HEK293 (cell line): ENCODE measurements around the gene TLCD3B.
A peak's percentile ranks its signal among the peaks of the same experiment; 100 is the strongest.

ENCODE experiments used
- CTCF ChIP-seq: fragments of 450-650 bp; formaldehyde crosslinking; IDR thresholded peaks from 2 replicates; pipeline ENCODE4 v1.5.1; 2016; ENCODE audit warnings: missing biosample characterization, missing genetic modification characterization
- EGR2 ChIP-seq: fragments of 450-650 bp; formaldehyde crosslinking; IDR thresholded peaks from 2 replicates; pipeline ENCODE4 v1.5.1; 2016; ENCODE audit warnings: low read depth, missing biosample characterization, missing genetic modification characterization
- IKZF3 ChIP-seq: fragments of 450-650 bp; IDR thresholded peaks from 2 replicates; pipeline ENCODE4 v1.5.0; 2018; ENCODE audit warnings: missing biosample characterization, mild to moderate bottlenecking, missing genetic modification characterization, moderate library complexity
- KLF8 ChIP-seq: fragments of 450-650 bp; formaldehyde crosslinking; IDR thresholded peaks from 2 replicates; pipeline ENCODE4 v1.5.1; 2016; ENCODE audit warnings: missing biosample characterization, missing genetic modification characterization
- MEIS1 ChIP-seq: sonication (generic); formaldehyde crosslinking; IDR thresholded peaks from 2 replicates; pipeline ENCODE4 v1.8.1; 2022; ENCODE audit warnings: missing genetic modification reagents, mild to moderate bottlenecking, borderline replicate concordance
- PRDM10 ChIP-seq: fragments of 450-650 bp; formaldehyde crosslinking; IDR thresholded peaks from 2 replicates; pipeline ENCODE4 v1.5.1; 2016; ENCODE audit warnings: missing biosample characterization, missing genetic modification characterization
- REPIN1 ChIP-seq: fragments of 450-650 bp; formaldehyde crosslinking; IDR thresholded peaks from 2 replicates; pipeline ENCODE4 v1.5.1; 2017; ENCODE audit warnings: missing biosample characterization, missing genetic modification characterization, low read depth
- SP2 ChIP-seq: fragments of 450-650 bp; formaldehyde crosslinking; IDR thresholded peaks from 2 replicates; pipeline ENCODE4 v1.5.1; 2016; ENCODE audit warnings: missing biosample characterization, missing genetic modification characterization
- SP3 ChIP-seq: fragments of 450-650 bp; formaldehyde crosslinking; IDR thresholded peaks from 2 replicates; pipeline ENCODE4 v1.5.1; 2016; ENCODE audit warnings: missing biosample characterization, missing genetic modification characterization
- SP7 ChIP-seq: fragments of 450-650 bp; formaldehyde crosslinking; IDR thresholded peaks from 2 replicates; pipeline ENCODE4 v1.5.1; 2016; ENCODE audit warnings: missing biosample characterization, missing genetic modification characterization
- TSHZ1 ChIP-seq: fragments of 450-650 bp; formaldehyde crosslinking; IDR thresholded peaks from 2 replicates; pipeline ENCODE4 v1.5.1; 2016; ENCODE audit warnings: missing biosample characterization, missing genetic modification characterization, borderline replicate concordance
- ZBTB49 ChIP-seq: fragments of 450-650 bp; formaldehyde crosslinking; IDR thresholded peaks from 2 replicates; pipeline ENCODE4 v1.5.1; 2016; ENCODE audit warnings: missing biosample characterization, missing genetic modification characterization, low read depth
- ZFHX2 ChIP-seq: fragments of 450-650 bp; formaldehyde crosslinking; conservative IDR thresholded peaks from 2 replicates; pipeline ENCODE4 v1.5.1; 2016; ENCODE audit warnings: missing biosample characterization, missing genetic modification characterization
- ZIC2 ChIP-seq: fragments of 450-650 bp; formaldehyde crosslinking; IDR thresholded peaks from 2 replicates; pipeline ENCODE4 v1.5.1; 2016; ENCODE audit warnings: missing biosample characterization, missing genetic modification characterization
- ZNF146 ChIP-seq: fragments of 450-650 bp; formaldehyde crosslinking; IDR thresholded peaks from 2 replicates; pipeline ENCODE4 v1.5.1; 2016; ENCODE audit warnings: missing biosample characterization, missing genetic modification characterization
- ZNF16 ChIP-seq: fragments of 450-650 bp; formaldehyde crosslinking; IDR thresholded peaks from 2 replicates; pipeline ENCODE4 v1.5.1; 2016; ENCODE audit warnings: low read depth, missing biosample characterization, missing genetic modification characterization
- ZNF23 ChIP-seq: fragments of 450-650 bp; formaldehyde crosslinking; IDR thresholded peaks from 2 replicates; pipeline ENCODE4 v1.5.1; 2016; ENCODE audit warnings: missing biosample characterization, missing genetic modification characterization, borderline replicate concordance
- ZNF239 ChIP-seq: fragments of 450-650 bp; formaldehyde crosslinking; IDR thresholded peaks from 2 replicates; pipeline ENCODE4 v1.5.1; 2016; ENCODE audit warnings: missing biosample characterization, missing genetic modification characterization
- ZNF302 ChIP-seq: fragments of 450-650 bp; formaldehyde crosslinking; IDR thresholded peaks from 2 replicates; pipeline ENCODE4 v1.5.1; 2016; ENCODE audit warnings: missing biosample characterization, missing genetic modification characterization, low read depth
- ZNF37A ChIP-seq: fragments of 450-650 bp; IDR thresholded peaks from 2 replicates; pipeline ENCODE4 v1.5.1; 2018; ENCODE audit warnings: missing biosample characterization, missing genetic modification characterization
- ZNF394 ChIP-seq: fragments of 450-650 bp; formaldehyde crosslinking; IDR thresholded peaks from 2 replicates; pipeline ENCODE4 v1.5.1; 2016; ENCODE audit warnings: missing biosample characterization, missing genetic modification characterization, mild to moderate bottlenecking, moderate library complexity, borderline replicate concordance
- ZNF513 ChIP-seq: fragments of 450-650 bp; IDR thresholded peaks from 2 replicates; pipeline ENCODE4 v1.5.1; 2018; ENCODE audit warnings: missing biosample characterization, missing genetic modification characterization
- ZNF600 ChIP-seq: fragments of 450-650 bp; formaldehyde crosslinking; IDR thresholded peaks from 2 replicates; pipeline ENCODE4 v1.5.1; 2016; ENCODE audit warnings: missing biosample characterization, missing genetic modification characterization
- ZNF658 ChIP-seq: fragments of 450-650 bp; formaldehyde crosslinking; IDR thresholded peaks from 2 replicates; pipeline ENCODE4; 2016; ENCODE audit warnings: missing biosample characterization, missing genetic modification characterization
- ZNF76 ChIP-seq: fragments of 450-650 bp; formaldehyde crosslinking; IDR thresholded peaks from 2 replicates; pipeline ENCODE4; 2016; ENCODE audit warnings: low read depth, missing biosample characterization, missing genetic modification characterization, borderline replicate concordance
- ZNF792 ChIP-seq: fragments of 450-650 bp; formaldehyde crosslinking; IDR thresholded peaks from 2 replicates; pipeline ENCODE4 v1.5.1; 2016; ENCODE audit warnings: missing biosample characterization, missing genetic modification characterization
- ZNF843 ChIP-seq: fragments of 450-650 bp; formaldehyde crosslinking; IDR thresholded peaks from 2 replicates; pipeline ENCODE4 v1.5.1; 2016; ENCODE audit warnings: missing biosample characterization, missing genetic modification characterization

Gene TLCD3B

GRCh38 chr16:30065102-30065942, 34.3 kb upstream of the TLCD3B start, which contains the start of gene ALDOA (continued):
- TF ChIP-seq ZNF76 (tag by site-specific recombination) (peak; percentile 76; the same call in 1 of the 2 replicates), ZNF239 (tag by site-specific recombination) (0 out of 2 replicates have a peak, but pooled peaks have one; percentile 54), CTCF (tag by site-specific recombination) (peak; percentile 34), ZNF600 (tag by site-specific recombination) (peak; percentile 98), ZNF792 (tag by site-specific recombination) (peak; percentile 89; the same call in 1 of the 2 replicates), PRDM10 (peak; percentile 98), ZNF658 (no peak), MEIS1 (CRISPR knock-in tag) (no peak), ZNF394 (tag by site-specific recombination) (peak; percentile 66; the same call in 1 of the 2 replicates), ZNF23 (tag by site-specific recombination) (no peak), ZNF513 (no peak), ZBTB49 (no peak), IKZF3 (tag by site-specific recombination) (peak; percentile 99), SP2 (tag by site-specific recombination) (peak; percentile 99), ZNF16 (tag by site-specific recombination) (no peak), ZIC2 (tag by site-specific recombination) (peak; percentile 91), REPIN1 (tag by site-specific recombination) (peak; percentile 85; the same call in 1 of the 2 replicates), SP7 (tag by site-specific recombination) (peak; percentile 95), ZFHX2 (tag by site-specific recombination) (peak; percentile 63), ZNF843 (tag by site-specific recombination) (peak; percentile 87), TSHZ1 (tag by site-specific recombination) (peak; percentile 44; the same call in 1 of the 2 replicates), ZNF37A (tag by site-specific recombination) (no peak), KLF8 (peak; percentile 93), ZNF146 (tag by site-specific recombination) (peak; percentile 78), ZNF302 (tag by site-specific recombination) (no peak), EGR2 (tag by site-specific recombination) (peak; percentile 60), SP3 (tag by site-specific recombination) (peak; percentile 99)
